Measurements from ENCODE around the gene HBM.
"Not testable (repeated sequence)": the region's sequence is repeated elsewhere in the genome, so short reads cannot be mapped to it uniquely, and the experiment has no call there.

The HBM gene

GRCh38 chr16:146646-147045 is 19.1 kb upstream of the HBM start:
- no peak for TF ChIP-seq CTCF (IDR thresholded peaks at IDR 0.05; ENCODE audit: insufficient read depth, low read depth, low read length, missing control alignments)
- H3K4me3 ChIP-seq (ENCODE audit: low read length): no peak overlapping the region

GRCh38 chr16:149024-149660 is 16.6 kb upstream of the HBM start:
- no peak overlapping the region for H3K4me3 ChIP-seq (ENCODE audit: low read length)
- DNase-seq (ENCODE audit: low read depth): no peak
- TF ChIP-seq CTCF (IDR thresholded peaks at IDR 0.05; ENCODE audit: insufficient read depth, low read depth, low read length, missing control alignments): no peak

More at GRCh38 chr16:146646-147045, 19.1 kb upstream of the HBM start:
- DNase-seq (ENCODE audit: low read depth): no peak

- no peak for TF ChIP-seq CTCF (IDR thresholded peaks at IDR 0.05; ENCODE audit: insufficient read depth, low read depth, low read length, missing control alignments)
- H3K4me3 ChIP-seq (ENCODE audit: low read length): no peak within 1 kb of the TSS
- DNase-seq (ENCODE audit: low read depth): no peak
Observed at GRCh38 chr16:152141-153128, 13.3 kb upstream of the HBM start, which contains the start of gene HBZ. TSS of gene HBZ (plus strand) at chr16:152644. CDS start at chr16:152910, 266 bp downstream.

- not testable (repeated sequence) for H3K4me3 ChIP-seq (ENCODE audit: low read length); DNase-seq (ENCODE audit: low read depth)
Observed at GRCh38 chr16:153129-153521, 12.7 kb upstream of the HBM start.

GRCh38 chr16:153550-154216 is 12.1 kb upstream of the HBM start:
- not testable (repeated sequence) for H3K4me3 ChIP-seq (ENCODE audit: low read length); DNase-seq (ENCODE audit: low read depth)

- TF ChIP-seq CTCF (IDR thresholded peaks at IDR 0.05; ENCODE audit: insufficient read depth, low read depth, low read length, missing control alignments): no peak
- H3K4me3 ChIP-seq (ENCODE audit: low read length): peak overlapping the region; percentile 30
- peak; percentile 43 for DNase-seq (ENCODE audit: low read depth)
Observed at GRCh38 chr16:154217-155030, 11.4 kb upstream of the HBM start.

GRCh38 chr16:155031-155398 is 10.8 kb upstream of the HBM start:
- TF ChIP-seq CTCF (IDR thresholded peaks at IDR 0.05; ENCODE audit: insufficient read depth, low read depth, low read length, missing control alignments): no peak
- no peak overlapping the region for H3K4me3 ChIP-seq (ENCODE audit: low read length)
- no peak for DNase-seq (ENCODE audit: low read depth)

Measured in epithelial cell of esophagus (primary cell).